Erythroblast (primary cell): ENCODE measurements around the gene AKR7A2.
"Not testable (repeated sequence)": the region's sequence is repeated elsewhere in the genome, so short reads cannot be mapped to it uniquely, and the experiment has no call there.

Experiments
- DNase-seq, 2 experiments: peaks; one replicate each; lab custom pipeline; 2025; lab: John Stamatoyannopoulos, UW
- GATA1 ChIP-seq: IDR thresholded peaks from 2 replicates; pipeline ENCODE4 v1.6.1; 2011; ENCODE audit warnings: low read depth, mild to moderate bottlenecking, control low read depth, low read length, moderate library complexity
- POLR2A ChIP-seq: IDR thresholded peaks from 2 replicates; pipeline ENCODE4 v1.6.1; 2011; ENCODE audit warnings: mild to moderate bottlenecking, low read length

Gene AKR7A2

GRCh38 chr1:19312782-19313635 is 1.1 kb upstream of the AKR7A2 start:
- DNase-seq, result no peak
- no peak for TF ChIP-seq POLR2A
- no peak for TF ChIP-seq GATA1

- no peak for DNase-seq
- TF ChIP-seq GATA1 (no peak), POLR2A (no peak)
Observed at GRCh38 chr1:19311503-19311930, 427 bp downstream of the AKR7A2 start.

- peak in 1 of 2 experiments; percentile 41 for DNase-seq
- TF ChIP-seq GATA1 (no peak), POLR2A (no peak)
Observed at GRCh38 chr1:19310720-19311502, 1.0 kb downstream of the AKR7A2 start.

GRCh38 chr1:19310061-19310460 is 1.9 kb downstream of the AKR7A2 start:
- TF ChIP-seq GATA1, result no peak
- no peak for TF ChIP-seq POLR2A
- DNase-seq, result no peak

- DNase-seq, result no peak
- TF ChIP-seq POLR2A, result no peak
- no peak for TF ChIP-seq GATA1
Observed at GRCh38 chr1:19309123-19309813, 2.7 kb downstream of the AKR7A2 start.

- DNase-seq, result no peak
- TF ChIP-seq GATA1, result no peak
- TF ChIP-seq POLR2A, result no peak
Observed at GRCh38 chr1:19308509-19308907, 3.4 kb downstream of the AKR7A2 start.

GRCh38 chr1:19307794-19308508 is 4.0 kb downstream of the AKR7A2 start:
- TF ChIP-seq POLR2A, result no peak
- no peak for TF ChIP-seq GATA1
- no peak for DNase-seq

- TF ChIP-seq GATA1, result no peak
- TF ChIP-seq POLR2A, result no peak
- no peak for DNase-seq
Observed at GRCh38 chr1:19306941-19307340, 5.0 kb downstream of the AKR7A2 start.

- TF ChIP-seq GATA1, result no peak
- TF ChIP-seq POLR2A, result no peak
- DNase-seq, result no peak
Observed at GRCh38 chr1:19305880-19306279, 6.1 kb downstream of the AKR7A2 start.

- DNase-seq, result not testable (repeated sequence)
Observed at GRCh38 chr1:19304081-19304480, 7.9 kb downstream of the AKR7A2 start.

- TF ChIP-seq GATA1, result no peak
- no peak for TF ChIP-seq POLR2A
- no peak for DNase-seq
Observed at GRCh38 chr1:19300211-19300610, 11.7 kb downstream of the AKR7A2 start.

GRCh38 chr1:19294638-19295037 is 17.3 kb downstream of the AKR7A2 start:
- TF ChIP-seq GATA1 (no peak), POLR2A (no peak)
- no peak for DNase-seq

GRCh38 chr1:19289244-19289643 is 22.7 kb downstream of the AKR7A2 start:
- DNase-seq, result peak in 1 of 2 experiments; percentile 11
- no peak for TF ChIP-seq GATA1
- no peak for TF ChIP-seq POLR2A

GRCh38 chr1:19288324-19289241 is 23.4 kb downstream of the AKR7A2 start, which contains the start of gene AKR7A3:
Gene AKR7A3 (minus strand): TSS chr1:19288770. CDS start chr1:19288709, 61 bp downstream.
- peak; percentile 68 to 72 for DNase-seq
